NCI-H1105 (cell line): ENCODE data around the gene PID1.
"Not testable (repeated sequence)": the region's sequence is repeated elsewhere in the genome, so short reads cannot be mapped to it uniquely, and the experiment has no call there.

Experiments used
- DNase-seq: peaks from one replicate; lab custom pipeline; 2025; lab: John Stamatoyannopoulos, UW

Gene PID1

GRCh38 chr2:229212241-229212640, 58.8 kb downstream of the PID1 start:
- no peak for DNase-seq

GRCh38 chr2:229210641-229211040, 60.4 kb downstream of the PID1 start:
- DNase-seq, result no peak

GRCh38 chr2:229206548-229206947, 64.5 kb downstream of the PID1 start:
- no peak for DNase-seq

GRCh38 chr2:229205704-229206103, 65.4 kb downstream of the PID1 start:
- DNase-seq, result no peak

GRCh38 chr2:229202646-229203045, 68.4 kb downstream of the PID1 start:
- DNase-seq, result no peak

GRCh38 chr2:229201521-229201920, 69.6 kb downstream of the PID1 start:
- DNase-seq, result no peak

GRCh38 chr2:229199267-229199666, 71.8 kb downstream of the PID1 start:
- no peak for DNase-seq

GRCh38 chr2:229196448-229196847, 74.6 kb downstream of the PID1 start:
- no peak for DNase-seq

GRCh38 chr2:229195346-229195947, 75.6 kb downstream of the PID1 start:
- DNase-seq, result no peak

- no peak for DNase-seq
Measured at GRCh38 chr2:229193281-229193680, 77.8 kb downstream of the PID1 start.

GRCh38 chr2:229191413-229191812, 79.7 kb downstream of the PID1 start:
- DNase-seq, result no peak

GRCh38 chr2:229187123-229187522, 84.0 kb downstream of the PID1 start:
- not testable (repeated sequence) for DNase-seq

GRCh38 chr2:229181641-229182040, 89.4 kb downstream of the PID1 start:
- DNase-seq, result no peak

GRCh38 chr2:229180658-229181057, 90.4 kb downstream of the PID1 start:
- DNase-seq, result no peak

- DNase-seq, result no peak
Measured at GRCh38 chr2:229179628-229180027, 91.5 kb downstream of the PID1 start.

GRCh38 chr2:229178706-229179105, 92.4 kb downstream of the PID1 start:
- DNase-seq, result no peak

- no peak for DNase-seq
Measured at GRCh38 chr2:229178117-229178516, 93.0 kb downstream of the PID1 start.

GRCh38 chr2:229176136-229176535, 95.0 kb downstream of the PID1 start:
- DNase-seq, result no peak

GRCh38 chr2:229175497-229175863, 95.6 kb downstream of the PID1 start:
- no peak for DNase-seq

GRCh38 chr2:229174794-229175496, 96.1 kb downstream of the PID1 start:
- peak; percentile 0 for DNase-seq

GRCh38 chr2:229173825-229174359, 97.2 kb downstream of the PID1 start:
- DNase-seq, result no peak

- DNase-seq, result no peak
Measured at GRCh38 chr2:229170916-229171315, 100.2 kb downstream of the PID1 start.

- no peak for DNase-seq
Measured at GRCh38 chr2:229170171-229170570, 100.9 kb downstream of the PID1 start.

GRCh38 chr2:229169751-229170150, 101.3 kb downstream of the PID1 start:
- DNase-seq, result no peak
